HCT116 (cell line): ENCODE measurements around the gene CHD2. TPM values are rescaled to one million over a fixed set of nuclear protein-coding genes. Genes with fewer than 3 reads are reported as not detected.

Experiments
- ATAC-seq: fragments of 200-7000 bp; cut with Tn5 transposase; 2 replicates; pipeline ENCODE4 v1.9.1; 2020; ENCODE audit warnings: mild to moderate bottlenecking, moderate library complexity
- BruUV-seq: library from RNA; stranded (reverse); fragments of 400-500 nt; replicated peaks from 2 replicates; lab custom pipeline; 2021; lab: Mats Ljungman, UMichigan
- CTCF ChIA-PET: fragments of 300-600 bp; sonication (Branson Sonifier 250); formaldehyde crosslinking; loops from one replicate; lab custom pipeline; 2021; ENCODE audit warnings: antibody characterized with exemption; lab: Charles Lee
- POLR2A ChIA-PET: fragments of 300-600, 350-600 bp; sonication (Branson Sonifier 250); formaldehyde crosslinking; loops from one replicate; lab custom pipeline; 2021; ENCODE audit warnings: antibody characterized with exemption; lab: Charles Lee
- RAD21 ChIA-PET, 2 experiments: fragments of 300-600 bp; sonication (Branson Sonifier 250); formaldehyde crosslinking; loops; one replicate each; lab custom pipeline; 2023; ENCODE audit warnings: low total read pairs in 2 of 2; ENCODE audit not compliant: uncharacterized antibody in 2 of 2, unreplicated experiment in 2 of 2, low non-redundant PET in 1 of 2; lab: Charles Lee
- DNase-seq: peaks from one replicate; pipeline ENCODE4 v3.0.0-alpha.2; 2010; ENCODE audit warnings: low read depth, low spot score
- H2AFZ ChIP-seq: fragments of 200-600 bp; shearing (Covaris generic), sonication (generic); 2 replicates; pipeline ENCODE4 v1.6.1; 2017; ENCODE audit warnings: low read depth, mixed run types, mixed read lengths, antibody characterized with exemption, low read length; ENCODE audit not compliant: poor library complexity, severe bottlenecking
- H3K27ac ChIP-seq: 2 replicates; pipeline ENCODE4 v1.5.1; 2012; ENCODE audit warnings: low read depth, low read length
- H3K27me3 ChIP-seq: fragments of 200-600 bp; sonication (generic); 2 replicates; pipeline ENCODE4 v1.6.1; 2016; ENCODE audit warnings: mixed run types, low read length, mixed read lengths; ENCODE audit not compliant: insufficient read depth
- H3K36me3 ChIP-seq, 2 experiments: fragments of 200-500 bp in 1 of 2; fragments of 200-600 bp in 1 of 2; sonication (Bioruptor generic) in 1 of 2; sonication (generic) in 1 of 2; 2 replicates each; pipeline versions ENCODE4 v1.5.1 to v1.6.1; 2014 to 2016; ENCODE audit warnings: low read length in 2 of 2, inconsistent platforms in 1 of 2, mixed read lengths in 1 of 2, mixed run types in 1 of 2; ENCODE audit not compliant: insufficient read depth in 2 of 2, control insufficient read depth in 1 of 2
- H3K4me1 ChIP-seq, 2 experiments: fragments of 200-600 bp in 1 of 2; sonication (generic) in 1 of 2; 2 replicates each; pipeline versions ENCODE4 v1.5.1 to v1.6.1; 2012 to 2017; ENCODE audit warnings: low read length in 2 of 2, inconsistent platforms in 1 of 2, mild to moderate bottlenecking in 1 of 2, mixed read lengths in 1 of 2, mixed run types in 1 of 2, moderate library complexity in 1 of 2; ENCODE audit not compliant: insufficient read depth in 2 of 2, control insufficient read depth in 1 of 2
- H3K4me2 ChIP-seq: fragments of 200-600 bp; sonication (generic); 2 replicates; pipeline ENCODE4 v1.6.1; 2017; ENCODE audit warnings: mixed run types, low read length, mixed read lengths
- H3K4me3 ChIP-seq, 2 experiments: fragments of 200-600 bp in 1 of 2; sonication (generic) in 1 of 2; replicated peaks in 1 of 2; 2 replicates each; pipeline ENCODE4 v1.5.1; 2011 to 2016; ENCODE audit warnings: low read length in 2 of 2, control low read depth in 1 of 2, low read depth in 1 of 2, mild to moderate bottlenecking in 1 of 2, mixed read lengths in 1 of 2, mixed run types in 1 of 2
- H3K79me2 ChIP-seq: fragments of 200-600 bp; sonication (generic); 2 replicates; pipeline ENCODE4 v1.6.1; 2017; ENCODE audit warnings: mild to moderate bottlenecking, mixed run types, low read length, moderate library complexity, mixed read lengths; ENCODE audit not compliant: insufficient read depth
- H3K9ac ChIP-seq: fragments of 200-600 bp; sonication (generic); 2 replicates; pipeline ENCODE4 v1.6.1; 2016; ENCODE audit warnings: low read length, mixed read lengths
- H3K9me2 ChIP-seq: fragments of 200-600 bp; sonication (generic), shearing (Covaris generic); 2 replicates; pipeline ENCODE4 v1.6.1; 2017; ENCODE audit warnings: mixed run types, mild to moderate bottlenecking, moderate library complexity; ENCODE audit not compliant: insufficient read depth
- H3K9me3 ChIP-seq, 2 experiments: fragments of 200-500 bp in 1 of 2; fragments of 200-600 bp in 1 of 2; sonication (Bioruptor generic) in 1 of 2; sonication (generic) in 1 of 2; 2 replicates each; pipeline ENCODE4 v1.6.1; 2014 to 2017; ENCODE audit warnings: low read length in 2 of 2, mixed read lengths in 2 of 2, inconsistent platforms in 1 of 2, low read depth in 1 of 2, mild to moderate bottlenecking in 1 of 2, mixed run types in 1 of 2, moderate library complexity in 1 of 2; ENCODE audit not compliant: control insufficient read depth in 1 of 2, insufficient read depth in 1 of 2
- H4K20me1 ChIP-seq: fragments of 200-600 bp; sonication (generic), shearing (Covaris generic); 2 replicates; pipeline ENCODE4 v1.6.1; 2017; ENCODE audit warnings: mixed run types, mild to moderate bottlenecking, moderate library complexity; ENCODE audit not compliant: insufficient read depth
- ATF3 ChIP-seq: IDR thresholded peaks from 2 replicates; pipeline ENCODE4 v1.6.1; 2012
- CBX3 ChIP-seq: IDR thresholded peaks from 2 replicates; pipeline ENCODE4 v1.6.1; 2012; ENCODE audit warnings: low read depth
- CEBPB ChIP-seq: IDR thresholded peaks from 2 replicates; pipeline ENCODE4 v1.6.1; 2012; ENCODE audit warnings: low read depth
- EZH2 ChIP-seq: fragments of 200-600 bp; sonication (generic); IDR thresholded peaks from 2 replicates; pipeline ENCODE4 v1.6.1; 2017; ENCODE audit warnings: antibody characterized with exemption, mixed run types
- EZH2phosphoT487 ChIP-seq: fragments of 200-600 bp; IDR thresholded peaks from 2 replicates; pipeline ENCODE4 v1.6.1; 2018; ENCODE audit warnings: antibody characterized with exemption, borderline replicate concordance
- FOSL1 ChIP-seq: IDR thresholded peaks from 2 replicates; pipeline ENCODE4 v1.6.1; 2012; ENCODE audit warnings: low read depth
- POLR2A ChIP-seq: IDR thresholded peaks from 2 replicates; pipeline ENCODE4 v1.7.0; 2011; ENCODE audit warnings: borderline replicate concordance; ENCODE audit not compliant: insufficient read depth, insufficient read length; ENCODE audit errors: extremely low read depth
- RAD21 ChIP-seq: IDR thresholded peaks from 2 replicates; pipeline ENCODE4 v1.6.1; 2012; ENCODE audit warnings: low read depth, mild to moderate bottlenecking
- REST ChIP-seq: IDR thresholded peaks from 2 replicates; pipeline ENCODE4 v1.6.1; 2012; ENCODE audit warnings: low read depth
- SP1 ChIP-seq: IDR thresholded peaks from 2 replicates; pipeline ENCODE4 v1.6.1; 2012; ENCODE audit warnings: low read depth
- SRF ChIP-seq: IDR thresholded peaks from 2 replicates; pipeline ENCODE4 v1.6.1; 2012; ENCODE audit warnings: low read depth
- TCF7L2 ChIP-seq: IDR thresholded peaks from 2 replicates; pipeline ENCODE4 v1.7.0; 2011; ENCODE audit warnings: borderline replicate concordance, inconsistent platforms; ENCODE audit not compliant: insufficient read depth, insufficient read length; ENCODE audit errors: extremely low read depth
- YY1 ChIP-seq: IDR thresholded peaks from 2 replicates; pipeline ENCODE4 v1.6.1; 2011; ENCODE audit warnings: low read length, low read depth, moderate library complexity, mild to moderate bottlenecking; ENCODE audit not compliant: insufficient replicate concordance; ENCODE audit errors: extremely low read depth
- ZNF274 ChIP-seq: fragments of 200-500 bp; sonication (Bioruptor generic); IDR thresholded peaks from 2 replicates; pipeline ENCODE4 v1.6.1; 2014; ENCODE audit warnings: mild to moderate bottlenecking, low read depth, low read length, inconsistent platforms
- intact Hi-C: fragments of 100-400 bp; cut with micrococcal nuclease; formaldehyde crosslinking; loops from 2 replicates; pipeline ENCODE4 v1.10.0; 2022
- total RNA-seq: library from RNA; stranded (reverse); gene quantifications from one replicate; pipeline ENCODE4 v1.2.1, GENCODE V29; 2021; ENCODE audit not compliant: unreplicated experiment
- TF ChIP-seq, protein P1 (sequence below): IDR thresholded peaks from 2 replicates; pipeline ENCODE4 v1.6.1; 2012

The CHD2 gene
- total RNA-seq, 1 experiment from 2014 or later: 116 TPM

DNA sequence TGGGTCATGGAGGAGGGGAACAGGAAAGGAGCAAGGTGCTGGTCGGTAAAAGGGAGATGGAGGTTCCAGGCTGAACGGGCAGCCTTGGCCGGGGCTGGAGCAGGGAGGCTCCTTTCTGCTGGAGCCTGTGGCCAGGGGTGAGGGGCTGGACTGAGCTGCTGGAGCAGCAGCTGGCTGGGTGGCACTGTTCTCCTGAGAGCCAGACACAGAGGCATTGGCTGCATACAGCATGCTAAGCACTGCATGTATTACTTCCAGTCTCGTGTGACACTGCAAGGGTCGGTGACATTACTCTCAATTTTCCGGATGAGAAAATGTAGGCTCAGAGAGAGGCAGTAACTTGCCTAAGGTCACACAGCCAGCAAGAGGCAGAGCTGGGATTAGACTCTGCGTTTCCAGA lies 146.6 kb downstream of the CHD2 start (continued):
- no peak for TF ChIP-seq REST
- TF ChIP-seq SRF: no peak

DNA sequence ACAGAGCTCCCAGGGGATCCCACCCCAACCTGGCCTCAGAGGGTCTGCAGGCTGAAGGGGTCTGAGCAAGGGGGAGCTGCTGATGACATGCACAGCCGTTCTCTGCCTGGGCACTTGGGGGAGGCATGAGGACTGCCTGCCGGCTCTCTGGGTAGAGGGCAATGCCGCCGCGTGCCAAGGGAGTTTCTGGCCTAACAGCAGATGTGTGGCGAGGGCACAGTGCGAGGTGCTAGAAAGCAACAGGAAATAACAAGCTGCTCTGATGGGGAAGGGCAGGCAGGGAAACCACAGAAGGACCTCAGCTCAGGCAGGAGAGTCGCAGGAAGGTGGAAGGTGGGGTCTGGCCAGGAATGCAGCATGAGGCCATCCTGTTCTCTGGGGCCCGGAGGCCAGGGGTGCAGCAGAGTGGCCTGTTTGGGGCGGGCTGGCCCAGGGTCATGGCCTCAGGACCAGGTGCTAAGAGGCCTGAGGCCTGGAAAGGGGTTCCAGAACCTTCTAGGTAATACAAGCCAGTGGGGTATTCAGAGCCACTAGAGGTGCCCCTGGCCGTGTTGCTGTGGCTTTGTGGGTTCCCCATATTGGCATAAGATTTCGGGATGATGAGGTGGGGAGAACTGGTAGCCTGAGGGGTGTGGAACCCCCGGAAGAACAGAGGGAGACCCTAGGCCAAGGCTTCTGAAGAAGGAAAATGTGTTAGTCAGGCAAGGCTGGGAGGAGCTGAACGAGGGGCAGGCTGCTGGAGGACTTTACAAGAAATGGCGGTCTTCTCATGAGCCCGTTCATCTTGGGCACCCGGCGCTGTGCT lies 147.7 kb downstream of the CHD2 start:
- no peaks in the 10 kb centered on the region for H3K9me3 ChIP-seq
- no peak overlapping the region for H3K9ac ChIP-seq
- ATAC-seq (no peak), DNase-seq (no peak)
- no peaks in the 10 kb centered on the region for H4K20me1 ChIP-seq
- H3K27ac ChIP-seq: no peak overlapping the region
- no peaks in the 10 kb centered on the region for H3K4me1 ChIP-seq
- no peak overlapping the region for H3K4me2 ChIP-seq
- no peaks in the 10 kb centered on the region for H3K9me2 ChIP-seq
- ChIA-PET RAD21 (no interaction called here), POLR2A (no interaction called here), CTCF (interaction anchor here (0.6 kb wide), 1 partner anchor 9 kb away, joined by 3 read pairs; no protein-coding TSS in a partner anchor)
- no peaks in the 10 kb centered on the region for H3K79me2 ChIP-seq
- no TSS peak for BruUV-seq
- intact Hi-C loops: no loop called here
- no peak overlapping the region for H2AFZ ChIP-seq
- no peak overlapping the region for H3K4me3 ChIP-seq
- H3K36me3 ChIP-seq: no peaks in the 10 kb centered on the region
- no peaks in the 10 kb centered on the region for H3K27me3 ChIP-seq
- TF ChIP-seq ATF3: no peak
- no peak for TF ChIP-seq CBX3
- TF ChIP-seq, protein P1, sequence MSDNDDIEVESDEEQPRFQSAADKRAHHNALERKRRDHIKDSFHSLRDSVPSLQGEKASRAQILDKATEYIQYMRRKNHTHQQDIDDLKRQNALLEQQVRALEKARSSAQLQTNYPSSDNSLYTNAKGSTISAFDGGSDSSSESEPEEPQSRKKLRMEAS: no peak
- TF ChIP-seq REST: no peak
- TF ChIP-seq EZH2: no peak
- TF ChIP-seq POLR2A: no peak
- TF ChIP-seq EZH2phosphoT487: no peak
- TF ChIP-seq ZNF274: no peak
- no peak for TF ChIP-seq RAD21
- no peak for TF ChIP-seq TCF7L2
- TF ChIP-seq CEBPB: no peak
- no peak for TF ChIP-seq YY1
- no peak for TF ChIP-seq SP1
- no peak for TF ChIP-seq FOSL1
